ENCODE results near the gene CCDC85A.

GRCh38 chr2:56250153-56250729 lies 66.5 kb downstream of the CCDC85A start:
- no peak for TF ChIP-seq CTCF (IDR thresholded peaks at IDR 0.05)
- no peak for TF ChIP-seq POLR2A (IDR thresholded peaks at IDR 0.05)
- no peak for TF ChIP-seq EP300 (IDR thresholded peaks at IDR 0.05)

Data from ovary (tissue), 3 donors.